ENCODE measurements around the gene CERS3. TPM values are rescaled to one million over a fixed set of nuclear protein-coding genes. Genes with fewer than 3 reads are reported as not detected.

The CERS3 gene
- total RNA-seq = not detected

DNA sequence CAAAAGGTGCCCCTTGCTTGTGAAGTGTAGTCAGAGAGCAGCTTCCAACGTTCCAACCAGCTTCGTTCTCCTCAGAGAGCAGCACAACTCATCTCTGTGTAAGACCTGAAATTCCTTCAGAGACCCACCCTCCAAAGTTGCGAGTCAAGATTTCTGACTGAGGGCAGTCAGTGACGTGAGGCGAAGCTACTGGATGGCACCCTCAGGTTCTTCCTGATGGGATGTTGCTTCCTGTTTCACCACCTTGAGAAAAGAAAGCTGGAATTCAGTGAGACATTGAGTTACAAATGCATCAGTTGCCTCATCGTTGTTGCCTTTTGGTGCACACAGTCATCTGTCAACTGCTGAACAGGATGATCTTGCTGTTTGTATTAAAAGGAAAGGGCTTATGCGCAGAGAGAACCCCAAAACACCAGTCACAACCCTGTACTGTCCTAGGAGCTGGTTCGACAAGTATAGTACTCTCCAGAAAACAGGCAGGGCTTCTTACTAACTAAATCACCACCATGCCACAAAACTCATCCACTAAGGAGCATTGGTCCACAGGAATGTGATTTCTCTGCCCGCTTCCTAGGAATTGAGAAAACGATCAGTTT, at the start of gene CERS3:
Gene CERS3 (minus strand): TSS at position 118 of the 596 bp plus-strand sequence. CDS start 27,101 bp downstream, outside the sequence.
- no peaks in the 10 kb centered on the region for H3K36me3 Mint-ChIP-seq (ENCODE audit: low read depth)
- TF ChIP-seq, protein P1, sequence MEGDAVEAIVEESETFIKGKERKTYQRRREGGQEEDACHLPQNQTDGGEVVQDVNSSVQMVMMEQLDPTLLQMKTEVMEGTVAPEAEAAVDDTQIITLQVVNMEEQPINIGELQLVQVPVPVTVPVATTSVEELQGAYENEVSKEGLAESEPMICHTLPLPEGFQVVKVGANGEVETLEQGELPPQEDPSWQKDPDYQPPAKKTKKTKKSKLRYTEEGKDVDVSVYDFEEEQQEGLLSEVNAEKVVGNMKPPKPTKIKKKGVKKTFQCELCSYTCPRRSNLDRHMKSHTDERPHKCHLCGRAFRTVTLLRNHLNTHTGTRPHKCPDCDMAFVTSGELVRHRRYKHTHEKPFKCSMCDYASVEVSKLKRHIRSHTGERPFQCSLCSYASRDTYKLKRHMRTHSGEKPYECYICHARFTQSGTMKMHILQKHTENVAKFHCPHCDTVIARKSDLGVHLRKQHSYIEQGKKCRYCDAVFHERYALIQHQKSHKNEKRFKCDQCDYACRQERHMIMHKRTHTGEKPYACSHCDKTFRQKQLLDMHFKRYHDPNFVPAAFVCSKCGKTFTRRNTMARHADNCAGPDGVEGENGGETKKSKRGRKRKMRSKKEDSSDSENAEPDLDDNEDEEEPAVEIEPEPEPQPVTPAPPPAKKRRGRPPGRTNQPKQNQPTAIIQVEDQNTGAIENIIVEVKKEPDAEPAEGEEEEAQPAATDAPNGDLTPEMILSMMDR (IDR thresholded peaks at IDR 0.05) = no peak
- DNase-seq = no peak
- POLR2A ChIA-PET = interaction anchor here (1.2 kb wide), 1 partner anchor 14 kb away, joined by 3 read pairs; no protein-coding TSS in a partner anchor
- H3K4me1 Mint-ChIP-seq (ENCODE audit: low read depth) = no peaks in the 10 kb centered on the region
- H3K27me3 Mint-ChIP-seq = no peaks in the 10 kb centered on the region
- H3K27ac Mint-ChIP-seq = no peak within 1 kb of the TSS
- intact Hi-C loops (cut with micrococcal nuclease) = no loop called here
- H3K4me3 Mint-ChIP-seq = no peak within 1 kb of the TSS
- CTCF ChIA-PET = interaction anchor here (1.0 kb wide), 1 partner anchor 179 kb away, joined by 3 read pairs; no protein-coding TSS in a partner anchor
- H3K9me3 Mint-ChIP-seq = no peaks in the 10 kb centered on the region
- no peak for ATAC-seq

DNA sequence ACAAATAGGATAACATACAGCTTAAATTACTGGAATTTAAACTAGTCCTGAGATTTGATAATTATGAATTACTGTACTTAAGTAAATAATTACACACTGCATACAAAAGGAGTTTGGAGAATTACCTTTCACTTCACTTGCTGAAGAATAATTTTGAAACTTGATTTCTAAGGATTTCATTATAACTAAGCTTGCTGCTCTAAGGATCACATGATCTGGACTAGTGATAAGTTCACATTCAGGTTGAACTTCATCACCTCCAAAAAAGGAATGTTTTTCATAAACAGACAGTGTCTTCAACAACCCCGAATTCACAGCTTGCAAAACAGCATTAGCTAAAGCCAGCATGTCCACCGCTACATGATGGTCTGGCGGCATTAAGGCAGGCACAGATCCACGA, 44.8 kb upstream of the CERS3 start:
- peaks cover 48% of the 10 kb centered on the region for H3K36me3 Mint-ChIP-seq (ENCODE audit: low read depth)
- no peak for ATAC-seq
- no peaks in the 10 kb centered on the region for H3K27me3 Mint-ChIP-seq
- TF ChIP-seq, protein P1 (IDR thresholded peaks at IDR 0.05) = no peak
- intact Hi-C loops (cut with micrococcal nuclease) = no loop called here
- CTCF ChIA-PET = interaction anchor here (1.1 to 5.8 kb wide), 9 partner anchors 10 to 434 kb away, joined by 4 to 72 read pairs (median 6); no protein-coding TSS in a partner anchor
- DNase-seq = no peak
- POLR2A ChIA-PET = interaction anchor here (0.8 kb wide), 1 partner anchor 38 kb away, joined by 4 read pairs; no protein-coding TSS in a partner anchor
- no peak overlapping the region for H3K4me3 Mint-ChIP-seq
- H3K9me3 Mint-ChIP-seq = no peaks in the 10 kb centered on the region
- H3K27ac Mint-ChIP-seq = peak overlapping the region; percentile 51
- H3K4me1 Mint-ChIP-seq (ENCODE audit: low read depth) = peaks cover 44% of the 10 kb centered on the region

- Mint-ChIP-seq H3K4me3 (no peak overlapping the region), H3K27ac (no peak overlapping the region), H3K9me3 (no peaks in the 10 kb centered on the region), H3K27me3 (no peaks in the 10 kb centered on the region), H3K36me3 (ENCODE audit: low read depth) (peaks cover 45% of the 10 kb centered on the region), H3K4me1 (ENCODE audit: low read depth) (peaks cover 44% of the 10 kb centered on the region)
- ChIA-PET CTCF (interaction anchor here (0.8 to 5.8 kb wide), 16 partner anchors 9 to 234 kb away, joined by 3 to 72 read pairs (median 4); no protein-coding TSS in a partner anchor), POLR2A (no interaction called here)
- intact Hi-C loops (cut with micrococcal nuclease) = no loop called here
- DNase-seq (no peak), ATAC-seq (no peak)
- TF ChIP-seq, protein P1 (IDR thresholded peaks at IDR 0.05) = peak; percentile 57
These were observed 43.7 kb upstream of the CERS3 start for GRCh38 chr15:100572362-100572983.

GRCh38 chr15:100571592-100572167, 42.9 kb upstream of the CERS3 start:
- DNase-seq (no peak), ATAC-seq (no peak)
- no peak overlapping the region for H3K4me3 Mint-ChIP-seq
- TF ChIP-seq, protein P1 (IDR thresholded peaks at IDR 0.05) = no peak
- H3K9me3 Mint-ChIP-seq = no peaks in the 10 kb centered on the region
- peaks cover 41% of the 10 kb centered on the region for H3K4me1 Mint-ChIP-seq (ENCODE audit: low read depth)
- H3K36me3 Mint-ChIP-seq (ENCODE audit: low read depth) = peaks cover 42% of the 10 kb centered on the region
- peak overlapping the region; percentile 72 for H3K27ac Mint-ChIP-seq
- no peaks in the 10 kb centered on the region for H3K27me3 Mint-ChIP-seq
- CTCF ChIA-PET = interaction anchor here (0.9 to 5.8 kb wide), 10 partner anchors 14 to 233 kb away, joined by 3 to 72 read pairs (median 4); no protein-coding TSS in a partner anchor
- POLR2A ChIA-PET = interaction anchor here (1.7 kb wide), 1 partner anchor 31 kb away, joined by 4 read pairs; the partner anchor contains the start of gene ASB7
- intact Hi-C loops (cut with micrococcal nuclease) = no loop called here

Measured in activated CD8-positive, alpha-beta T cell treated with anti-CD3 and anti-CD28 coated beads for 36 hours (primary cell).